GM06990 (cell line): ENCODE data around the gene TMEM219.

Source experiments
- DNase-seq: peaks from one replicate; pipeline ENCODE4 v3.0.0-alpha.2; 2011; ENCODE audit not compliant: insufficient read length; ENCODE audit errors: extremely low read depth
- H3K27me3 ChIP-seq: replicated peaks from 2 replicates; pipeline ENCODE4 v1.6.0; 2011; ENCODE audit warnings: low read length; ENCODE audit not compliant: control insufficient read depth, insufficient read depth
- H3K36me3 ChIP-seq: 2 replicates; pipeline ENCODE4 v1.5.1; 2011; ENCODE audit warnings: low read length; ENCODE audit not compliant: control insufficient read depth, insufficient read depth
- H3K4me3 ChIP-seq: replicated peaks from 2 replicates; pipeline ENCODE4 v1.5.1; 2011; ENCODE audit warnings: low read depth, mild to moderate bottlenecking, control low read depth, low read length
- CTCF ChIP-seq: IDR thresholded peaks from 2 replicates; pipeline ENCODE4 v1.5.1; 2011; ENCODE audit warnings: low read length, control low read depth, mild to moderate bottlenecking, inconsistent platforms; ENCODE audit not compliant: insufficient read depth, poor library complexity, severe bottlenecking

Gene TMEM219

GRCh38 chr16:29971304-29971703, 9.4 kb downstream of the TMEM219 start:
- H3K36me3 ChIP-seq = peaks cover 2% of the 10 kb centered on the region
- no peak overlapping the region for H3K4me3 ChIP-seq
- no peak for TF ChIP-seq CTCF
- no peaks in the 10 kb centered on the region for H3K27me3 ChIP-seq
- DNase-seq = no peak

- Histone ChIP-seq H3K4me3 (no peak overlapping the region), H3K36me3 (peaks cover 2% of the 10 kb centered on the region; the same call in 1 of the 2 replicates), H3K27me3 (no peaks in the 10 kb centered on the region)
- no peak for DNase-seq
- TF ChIP-seq CTCF = no peak
These were observed 10.6 kb downstream of the TMEM219 start for GRCh38 chr16:29972500-29972899.

- no peak for DNase-seq
- no peaks in the 10 kb centered on the region for H3K27me3 ChIP-seq
- peaks cover 3% of the 10 kb centered on the region for H3K36me3 ChIP-seq
- no peak for TF ChIP-seq CTCF
- no peak overlapping the region for H3K4me3 ChIP-seq
These were observed 11.1 kb downstream of the TMEM219 start for GRCh38 chr16:29972992-29973383.

- H3K27me3 ChIP-seq = no peaks in the 10 kb centered on the region
- peak within 1 kb of the TSS; percentile 97 for H3K4me3 ChIP-seq
- H3K36me3 ChIP-seq = peaks cover 7% of the 10 kb centered on the region
- peak; percentile 100 for DNase-seq
- TF ChIP-seq CTCF = no peak
These were observed 11.7 kb downstream of the TMEM219 start, which contains the start of gene TAOK2 for GRCh38 chr16:29973384-29974246. TSS of gene TAOK2 (plus strand) at chr16:29973868. CDS start at chr16:29977773, 3,905 bp downstream.

GRCh38 chr16:29974291-29975133, 12.6 kb downstream of the TMEM219 start:
- TF ChIP-seq CTCF = no peak
- Histone ChIP-seq H3K36me3 (peaks cover 14% of the 10 kb centered on the region), H3K4me3 (peak overlapping the region; percentile 97), H3K27me3 (no peaks in the 10 kb centered on the region)
- no peak for DNase-seq
